Posterior cingulate gyrus (tissue), 11 donors: ENCODE results near the gene CSF3.
"Not testable (repeated sequence)": the region's sequence is repeated elsewhere in the genome, so short reads cannot be mapped to it uniquely, and the experiment has no call there.

Source experiments
- DNase-seq, 10 donors: peaks; one replicate each; pipeline versions ENCODE4 v3.0.0 to v3.0.0-alpha.2; 2020 to 2021; ENCODE audit warnings: mixed read lengths in 3 of 10
- intact Hi-C: fragments of 100-400 bp; cut with DNase I; formaldehyde crosslinking; loops from one replicate; pipeline ENCODE4 v1.15.1; 2023

The CSF3 gene

DNA sequence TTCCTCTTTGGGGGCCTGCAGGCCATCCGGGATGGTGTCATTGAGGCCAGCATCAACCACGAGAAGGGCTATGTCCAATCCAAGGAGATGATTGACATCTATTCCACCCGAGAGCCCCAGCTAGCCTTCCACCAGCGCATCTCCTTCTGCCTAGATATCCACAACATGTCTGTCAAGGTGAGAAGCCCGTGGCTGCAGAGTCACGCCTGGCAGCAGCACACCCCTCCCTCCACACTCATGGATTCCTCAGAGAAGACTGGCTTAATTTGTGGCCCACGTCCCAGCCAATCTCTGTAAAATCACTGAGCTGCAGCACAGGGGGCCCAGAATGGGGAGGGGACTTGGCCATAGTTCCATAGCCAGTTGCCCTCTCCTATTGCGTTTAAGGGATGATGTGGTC lies 19.1 kb upstream of the CSF3 start:
- intact Hi-C loops: no loop called here
- peak in 1 of 10 donors; percentile 69 for DNase-seq

DNA sequence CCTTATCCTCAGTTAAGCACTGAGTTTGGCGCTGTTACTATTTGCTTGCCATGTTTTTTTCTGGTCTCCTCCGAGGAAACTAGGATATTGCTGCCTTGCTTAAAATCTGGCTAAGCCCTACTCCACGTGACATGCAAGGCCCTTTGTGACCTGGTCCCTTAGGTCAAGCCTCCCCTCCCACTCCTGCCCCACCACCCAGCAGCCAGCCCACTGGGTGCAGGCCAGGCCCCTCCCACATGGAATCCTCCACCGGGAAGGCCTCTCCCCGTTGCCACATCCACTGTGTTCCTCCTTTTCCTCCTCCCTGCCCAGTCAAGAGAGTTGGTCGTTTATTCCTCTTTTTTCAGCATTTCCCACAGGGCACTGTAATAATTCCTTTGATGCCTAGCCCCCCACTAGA lies 18.4 kb upstream of the CSF3 start:
- DNase-seq: peak in 1 of 10 donors; percentile 47

DNA sequence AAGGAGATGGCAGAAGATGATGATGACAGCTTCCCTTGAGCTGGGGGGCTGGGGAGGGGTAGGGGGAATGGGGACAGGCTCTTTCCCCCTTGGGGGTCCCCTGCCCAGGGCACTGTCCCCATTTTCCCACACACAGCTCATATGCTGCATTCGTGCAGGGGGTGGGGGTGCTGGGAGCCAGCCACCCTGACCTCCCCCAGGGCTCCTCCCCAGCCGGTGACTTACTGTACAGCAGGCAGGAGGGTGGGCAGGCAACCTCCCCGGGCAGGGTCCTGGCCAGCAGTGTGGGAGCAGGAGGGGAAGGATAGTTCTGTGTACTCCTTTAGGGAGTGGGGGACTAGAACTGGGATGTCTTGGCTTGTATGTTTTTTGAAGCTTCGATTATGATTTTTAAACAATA lies 17.7 kb upstream of the CSF3 start:
- intact Hi-C loops: no loop called here
- peak in 2 of 10 donors; percentile 37 to 45 for DNase-seq

More for the DNA sequence above, 18.4 kb upstream of the CSF3 start:
- intact Hi-C loops: no loop called here

DNA sequence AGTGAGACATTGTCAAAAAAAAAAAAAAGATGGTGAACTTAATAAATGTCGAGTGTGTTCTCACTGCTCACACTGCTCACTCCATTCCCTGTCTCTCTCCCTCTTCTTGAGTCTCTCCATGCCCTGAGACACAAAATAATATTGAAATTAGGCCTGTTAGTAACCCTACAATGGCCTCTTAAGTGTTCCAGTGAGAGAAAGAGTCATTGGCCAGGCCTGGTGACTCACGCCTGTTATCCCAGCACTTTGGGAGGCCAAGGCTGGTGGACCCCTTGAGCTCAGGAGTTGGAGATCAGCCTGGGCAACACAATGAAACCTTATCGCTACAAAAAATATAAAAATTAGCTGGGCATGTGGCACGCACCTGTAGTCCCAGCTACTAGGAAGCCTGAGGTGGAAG lies 16.2 kb upstream of the CSF3 start:
- DNase-seq: no peak
- intact Hi-C loops: no loop called here

DNA sequence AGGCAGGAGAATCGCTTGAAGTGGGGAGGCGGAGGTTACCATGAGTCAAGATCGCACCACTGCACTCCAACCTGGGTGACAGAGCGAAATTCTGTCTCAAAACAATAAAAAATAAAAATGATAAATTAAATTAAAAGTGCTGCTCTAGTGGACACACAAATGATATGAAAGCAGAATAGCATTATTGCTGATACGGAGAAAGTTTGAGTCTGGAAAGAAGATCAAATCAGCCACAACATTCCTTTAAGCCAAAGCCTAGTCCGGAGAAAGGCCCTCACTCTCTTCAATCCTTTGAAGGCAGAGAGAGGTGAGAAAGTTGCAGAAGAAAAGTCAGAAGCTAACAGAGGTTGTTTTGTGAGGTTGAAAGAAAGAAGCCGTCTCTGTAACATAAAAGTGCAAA lies 15.1 kb upstream of the CSF3 start:
- no peak for DNase-seq
- intact Hi-C loops: no loop called here

DNA sequence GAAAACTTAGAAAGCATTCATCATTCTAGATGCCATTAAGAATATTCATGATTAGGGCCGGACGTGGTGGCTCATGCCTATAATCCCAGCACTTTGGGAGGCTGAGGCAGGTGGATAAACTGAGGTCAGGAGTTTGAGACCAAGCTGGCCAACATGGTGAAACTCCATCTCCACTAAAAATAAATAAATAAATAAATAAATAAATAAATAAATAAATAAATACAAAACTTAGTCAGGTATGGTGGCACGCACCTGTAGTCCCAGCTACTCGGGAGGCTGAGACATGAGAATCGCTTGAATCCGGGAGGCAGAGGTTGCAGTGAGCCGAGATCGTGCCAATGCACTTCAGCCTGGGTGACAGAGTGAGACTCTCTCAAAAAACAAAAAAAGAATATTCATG lies 13.9 kb upstream of the CSF3 start:
- intact Hi-C loops, DNase-seq: not testable (repeated sequence)

DNA sequence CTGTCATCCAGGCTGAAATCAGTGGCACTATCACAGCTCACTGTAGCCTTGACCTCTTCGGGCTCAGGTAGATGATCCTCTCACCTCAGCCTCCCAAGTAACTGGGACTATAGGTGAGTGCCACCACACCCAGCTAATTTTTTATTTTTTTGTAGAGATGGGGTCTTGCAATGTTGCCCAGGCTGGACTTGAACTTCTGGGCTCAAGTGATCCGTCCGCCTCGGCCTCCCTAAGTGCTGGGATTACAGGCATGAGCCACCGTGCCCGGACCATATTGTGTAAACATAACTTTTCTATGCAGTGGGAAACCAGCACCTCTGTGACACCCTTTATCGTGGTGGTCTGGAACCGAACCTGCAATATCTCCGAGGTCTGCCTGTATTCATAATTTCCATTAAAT lies 11.2 kb upstream of the CSF3 start:
- intact Hi-C loops: no loop called here
- DNase-seq: no peak

DNA sequence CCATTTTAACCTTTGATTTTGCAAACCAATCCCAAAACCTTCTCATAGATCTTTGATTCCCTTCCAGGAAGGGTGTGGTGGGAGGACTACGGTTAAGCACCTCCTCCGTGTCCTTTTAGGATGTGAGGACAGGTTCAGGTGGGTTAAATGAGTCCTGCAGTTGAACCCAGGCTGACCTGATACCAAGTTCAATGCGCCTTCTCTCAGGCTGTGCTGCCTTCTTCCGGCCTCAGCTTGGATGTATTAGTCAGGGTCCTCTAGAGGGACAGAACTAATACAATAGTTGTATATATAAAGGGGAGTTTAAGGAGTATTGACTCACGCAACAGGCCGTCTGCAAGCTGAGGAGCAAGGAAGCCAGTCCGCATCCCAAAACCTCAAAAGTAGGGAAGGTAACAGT lies 10.5 kb upstream of the CSF3 start:
- intact Hi-C loops: no loop called here
- DNase-seq: peak in 1 of 10 donors; percentile 6

DNA sequence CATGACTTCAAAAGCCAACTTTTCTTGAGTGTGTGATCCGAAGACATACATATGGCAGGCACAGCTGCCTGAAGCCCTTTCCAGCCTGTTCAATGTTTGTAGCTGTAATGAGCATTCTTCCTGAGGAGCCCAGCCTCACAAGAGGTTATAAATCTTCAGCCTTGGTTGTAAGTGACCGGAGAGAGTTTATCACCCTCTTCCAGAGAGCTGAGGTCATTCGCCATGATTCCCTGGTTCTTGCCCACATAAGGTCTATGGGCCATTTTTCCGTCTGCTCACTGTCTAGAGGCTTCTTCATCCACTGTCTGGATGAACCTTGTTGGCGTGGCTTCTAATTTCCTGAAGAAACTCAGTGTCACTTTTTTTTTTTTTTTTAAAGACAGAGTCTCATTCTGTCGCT lies 9.7 kb upstream of the CSF3 start:
- no peak for DNase-seq
- intact Hi-C loops: no loop called here

DNA sequence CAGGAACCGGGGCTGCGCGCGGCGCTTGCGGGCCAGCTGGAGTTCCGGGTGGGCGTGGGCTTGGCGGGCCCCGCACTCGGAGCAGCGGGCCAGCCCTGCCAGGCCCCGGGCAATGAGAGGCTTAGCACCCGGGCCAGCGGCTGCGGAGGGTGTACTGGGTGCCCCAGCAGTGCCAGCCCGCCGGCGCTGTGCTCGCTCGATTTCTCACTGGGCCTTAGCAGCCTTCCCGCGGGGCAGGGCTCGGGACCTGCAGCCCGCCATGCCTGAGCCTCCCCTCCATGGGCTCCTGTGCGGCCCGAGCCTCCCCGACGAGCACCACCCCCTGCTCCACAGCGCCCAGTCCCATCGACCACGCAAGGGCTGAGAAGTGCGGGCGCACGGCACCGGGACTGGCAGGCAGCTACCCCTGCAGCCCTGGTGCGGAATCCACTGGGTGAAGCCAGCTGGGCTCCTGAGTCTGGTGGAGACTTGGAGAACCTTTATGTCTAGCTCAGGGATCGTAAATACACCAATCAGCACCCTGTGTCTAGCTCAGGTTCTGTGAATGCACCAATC lies 4.2 kb upstream of the CSF3 start:
- peak in 2 of 10 donors; percentile 19 to 53 for DNase-seq
- intact Hi-C loops: loop anchor here (5.0 to 10.0 kb wide), 3 partner anchors 154 to 284 kb away; no protein-coding TSS in a partner anchor

DNA sequence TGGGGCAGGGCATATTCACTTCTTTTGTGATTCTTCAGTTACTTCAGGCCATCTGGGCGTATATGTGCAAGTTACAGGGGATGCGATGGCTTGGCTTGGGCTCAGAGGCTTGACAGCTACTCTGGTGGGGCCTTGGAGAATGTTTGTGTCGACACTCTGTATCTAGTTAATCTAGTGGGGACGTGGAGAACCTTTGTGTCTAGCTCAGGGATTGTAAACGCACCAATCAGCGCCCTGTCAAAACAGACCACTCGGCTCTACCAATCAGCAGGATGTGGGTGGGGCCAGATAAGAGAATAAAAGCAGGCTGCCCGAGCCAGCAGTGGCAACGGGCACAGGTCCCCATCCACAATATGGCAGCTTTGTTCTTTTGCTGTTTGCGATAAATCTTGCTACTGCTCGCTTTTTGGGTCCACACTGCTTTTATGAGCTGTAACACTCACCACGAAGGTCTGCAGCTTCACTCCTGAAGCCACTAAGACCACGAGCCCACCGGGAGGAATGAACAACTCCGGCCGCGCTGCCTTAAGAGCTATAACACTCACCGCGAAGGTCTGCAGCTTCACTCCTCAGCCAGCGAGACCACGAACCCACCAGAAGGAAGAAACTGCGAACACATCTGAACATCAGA lies 3.1 kb upstream of the CSF3 start:
- DNase-seq: peak in 1 of 10 donors; percentile 3
- intact Hi-C loops: loop anchor here (5.0 to 10.0 kb wide), 3 partner anchors 153 to 283 kb away; no protein-coding TSS in a partner anchor

DNA sequence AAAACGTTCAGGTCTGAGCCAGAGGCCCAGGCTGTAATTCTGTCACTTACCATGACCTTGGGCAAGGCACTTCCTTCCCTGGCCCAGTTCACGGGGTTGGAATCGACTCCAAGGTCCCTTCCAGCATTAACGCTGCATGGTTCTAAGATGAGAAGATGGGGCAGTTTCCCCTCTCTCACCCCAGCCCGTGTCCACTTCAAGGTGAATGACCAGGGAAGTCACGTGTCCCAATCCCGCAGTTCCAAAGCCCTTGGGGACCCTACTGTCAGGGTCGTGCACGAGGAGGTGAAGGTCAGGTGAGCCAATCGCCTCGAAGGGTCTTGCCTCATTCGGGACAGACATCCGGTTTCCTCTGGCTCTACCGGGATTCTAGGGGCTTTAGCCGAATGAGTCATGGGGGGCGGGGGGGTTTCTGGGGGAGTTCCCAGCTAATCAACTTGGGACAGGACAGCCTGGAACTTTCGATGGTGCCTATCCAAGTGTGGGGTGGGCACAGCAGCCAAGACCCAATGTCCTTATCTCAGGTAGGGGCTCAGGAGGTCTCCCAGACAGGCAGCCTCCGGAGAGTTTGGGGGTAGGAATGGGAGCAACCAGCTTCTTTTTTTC lies 762 bp upstream of the CSF3 start:
- intact Hi-C loops: loop anchor here (5.0 to 10.0 kb wide), 3 partner anchors 150 to 280 kb away; no protein-coding TSS in a partner anchor
- DNase-seq: peak in 1 of 10 donors; percentile 55

DNA sequence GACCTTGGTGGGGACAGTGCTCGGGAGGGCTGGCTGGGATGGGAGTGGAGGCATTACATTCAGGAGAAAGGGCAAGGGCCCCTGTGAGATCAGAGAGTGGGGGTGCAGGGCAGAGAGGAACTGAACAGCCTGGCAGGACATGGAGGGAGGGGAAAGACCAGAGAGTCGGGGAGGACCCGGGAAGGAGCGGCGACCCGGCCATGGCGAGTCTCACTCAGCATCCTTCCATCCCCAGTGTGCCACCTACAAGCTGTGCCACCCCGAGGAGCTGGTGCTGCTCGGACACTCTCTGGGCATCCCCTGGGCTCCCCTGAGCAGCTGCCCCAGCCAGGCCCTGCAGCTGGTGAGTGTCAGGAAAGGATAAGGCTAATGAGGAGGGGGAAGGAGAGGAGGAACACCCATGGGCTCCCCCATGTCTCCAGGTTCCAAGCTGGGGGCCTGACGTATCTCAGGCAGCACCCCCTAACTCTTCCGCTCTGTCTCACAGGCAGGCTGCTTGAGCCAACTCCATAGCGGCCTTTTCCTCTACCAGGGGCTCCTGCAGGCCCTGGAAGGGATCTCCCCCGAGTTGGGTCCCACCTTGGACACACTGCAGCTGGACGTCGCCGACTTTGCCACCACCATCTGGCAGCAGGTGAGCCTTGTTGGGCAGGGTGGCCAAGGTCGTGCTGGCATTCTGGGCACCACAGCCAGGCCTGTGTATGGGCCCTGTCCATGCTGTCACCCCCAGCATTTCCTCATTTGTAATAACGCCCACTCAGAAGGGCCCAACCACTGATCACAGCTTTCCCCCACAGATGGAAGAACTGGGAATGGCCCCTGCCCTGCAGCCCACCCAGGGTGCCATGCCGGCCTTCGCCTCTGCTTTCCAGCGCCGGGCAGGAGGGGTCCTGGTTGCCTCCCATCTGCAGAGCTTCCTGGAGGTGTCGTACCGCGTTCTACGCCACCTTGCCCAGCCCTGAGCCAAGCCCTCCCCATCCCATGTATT lies 1.1 kb downstream of the CSF3 start:
- intact Hi-C loops: loop anchor here (10.0 kb wide), 2 partner anchors 149 to 279 kb away; no protein-coding TSS in a partner anchor
- peak in 2 of 10 donors; percentile 61 to 79 for DNase-seq

DNA sequence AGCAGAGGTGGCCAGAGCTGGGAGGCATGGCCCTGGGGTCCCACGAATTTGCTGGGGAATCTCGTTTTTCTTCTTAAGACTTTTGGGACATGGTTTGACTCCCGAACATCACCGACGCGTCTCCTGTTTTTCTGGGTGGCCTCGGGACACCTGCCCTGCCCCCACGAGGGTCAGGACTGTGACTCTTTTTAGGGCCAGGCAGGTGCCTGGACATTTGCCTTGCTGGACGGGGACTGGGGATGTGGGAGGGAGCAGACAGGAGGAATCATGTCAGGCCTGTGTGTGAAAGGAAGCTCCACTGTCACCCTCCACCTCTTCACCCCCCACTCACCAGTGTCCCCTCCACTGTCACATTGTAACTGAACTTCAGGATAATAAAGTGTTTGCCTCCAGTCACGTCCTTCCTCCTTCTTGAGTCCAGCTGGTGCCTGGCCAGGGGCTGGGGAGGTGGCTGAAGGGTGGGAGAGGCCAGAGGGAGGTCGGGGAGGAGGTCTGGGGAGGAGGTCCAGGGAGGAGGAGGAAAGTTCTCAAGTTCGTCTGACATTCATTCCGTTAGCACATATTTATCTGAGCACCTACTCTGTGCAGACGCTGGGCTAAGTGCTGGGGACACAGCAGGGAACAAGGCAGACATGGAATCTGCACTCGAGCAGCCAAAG lies 2.3 kb downstream of the CSF3 start:
- intact Hi-C loops: loop anchor here (10.0 kb wide), 2 partner anchors 147 to 277 kb away; no protein-coding TSS in a partner anchor
- DNase-seq: peak in 1 of 10 donors; percentile 71

DNA sequence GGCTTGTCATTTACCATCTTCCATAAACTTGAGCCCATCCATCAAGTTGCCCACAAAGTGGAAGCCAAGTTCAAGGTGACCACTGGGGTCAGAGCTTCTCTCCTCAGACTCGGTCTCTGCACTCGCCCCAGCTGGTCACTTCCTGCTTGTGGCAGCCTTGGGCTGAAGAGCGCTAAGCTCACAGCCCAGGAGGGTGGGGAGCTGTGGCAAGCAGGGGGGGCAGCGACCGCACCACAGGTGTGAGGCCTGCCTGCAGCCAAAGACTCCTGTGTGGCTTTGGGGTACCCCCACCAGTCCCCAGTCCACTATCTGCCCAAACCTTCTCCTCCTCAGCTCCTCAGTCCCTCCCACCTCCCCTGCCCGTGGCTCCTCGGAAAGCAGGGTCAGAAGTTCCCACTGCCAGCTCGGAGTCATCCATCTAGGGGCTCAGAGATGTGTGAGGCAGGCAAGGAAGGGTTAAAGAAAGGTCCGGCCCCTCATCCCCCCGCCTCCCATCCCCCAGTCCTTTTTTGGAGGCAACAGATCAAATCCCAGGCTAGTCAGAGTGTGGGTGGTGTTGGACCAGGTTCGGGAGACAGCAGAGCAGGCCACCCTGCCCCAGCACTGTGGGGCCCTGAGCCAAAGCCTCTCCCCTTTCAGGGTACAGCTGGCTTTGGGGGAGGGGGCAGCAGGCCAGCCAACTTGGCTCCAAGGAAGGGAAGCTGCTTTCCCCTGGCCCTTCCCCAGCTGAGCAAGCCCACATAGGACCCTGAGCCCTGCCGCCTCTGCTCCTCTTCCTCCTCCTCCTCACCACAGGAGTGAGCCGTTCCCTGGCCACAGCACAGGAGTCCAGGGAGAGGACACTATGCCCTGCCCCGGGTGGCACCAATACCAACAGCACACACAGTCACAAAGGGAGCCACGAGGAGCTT lies 3.2 kb downstream of the CSF3 start:
- intact Hi-C loops: loop anchor here (10.0 kb wide), 2 partner anchors 146 to 276 kb away; no protein-coding TSS in a partner anchor
- DNase-seq: peak in 1 of 10 donors; percentile 44

DNA sequence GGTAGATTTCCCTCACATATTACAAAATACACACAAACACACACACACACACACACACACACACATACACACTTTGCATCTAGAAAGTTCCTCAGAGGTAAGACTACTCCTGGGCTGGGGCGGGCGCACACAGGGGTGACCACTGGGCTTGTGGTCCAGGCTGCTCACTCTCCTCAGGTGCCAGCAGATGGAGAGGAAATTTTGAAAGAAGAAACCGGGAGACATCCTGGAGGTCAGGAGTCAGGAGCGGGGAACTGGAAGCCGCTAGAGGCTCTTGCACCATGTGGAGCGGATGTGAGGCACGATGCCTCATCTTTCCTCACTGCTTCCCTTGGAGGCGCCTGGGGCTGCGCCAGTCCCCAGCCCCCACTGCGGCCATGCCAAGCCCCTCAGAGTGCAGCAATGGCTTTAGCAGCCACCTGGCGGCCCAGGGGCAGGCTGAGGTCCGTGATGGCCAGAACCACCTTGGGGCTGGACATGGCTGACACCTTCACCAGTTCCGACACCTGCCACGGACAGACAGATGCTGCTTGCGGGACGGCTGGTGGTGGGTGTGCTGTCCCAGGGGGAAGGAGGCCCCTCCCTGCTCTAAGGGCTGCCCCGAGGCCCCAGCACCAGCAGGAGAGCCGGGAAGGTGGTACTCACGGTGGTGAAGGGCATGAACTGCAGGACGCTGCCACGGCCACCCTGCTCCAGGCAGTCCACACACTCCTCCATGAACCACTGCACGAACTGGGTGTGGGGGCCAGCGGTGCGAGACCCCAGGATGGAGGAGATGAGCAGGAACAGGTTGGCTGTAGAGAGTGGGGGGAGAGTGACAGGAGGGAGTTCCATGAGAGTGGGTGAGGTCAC lies 4.1 kb downstream of the CSF3 start:
- intact Hi-C loops: loop anchor here (10.0 kb wide), 2 partner anchors 145 to 275 kb away; no protein-coding TSS in a partner anchor
- peak in 2 of 10 donors; percentile 76 for DNase-seq

DNA sequence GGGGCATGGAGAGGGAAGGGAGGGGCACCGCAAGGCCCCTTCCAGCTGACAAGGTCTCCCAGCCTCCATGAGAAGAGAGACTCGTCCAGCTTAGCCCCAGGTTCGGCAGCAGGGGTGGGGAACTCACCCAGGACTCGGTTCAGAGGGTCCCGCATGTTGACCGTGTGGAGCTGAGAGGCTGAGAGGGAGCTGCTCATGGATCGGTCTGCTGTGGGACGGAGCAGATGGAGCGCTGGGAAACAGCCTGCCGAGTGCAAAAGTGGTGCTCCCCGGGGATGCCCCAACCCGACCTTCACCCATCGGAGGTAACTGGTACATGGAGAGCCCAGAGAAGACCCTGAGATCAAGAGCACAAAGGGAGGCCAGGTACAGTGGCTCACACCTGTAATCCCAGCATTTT lies 4.9 kb downstream of the CSF3 start:
- DNase-seq: peak in 2 of 10 donors; percentile 56 to 66
- intact Hi-C loops: no loop called here
